ENCODE results near the gene LY86. TPM values are rescaled to one million over a fixed set of nuclear protein-coding genes. Genes with fewer than 3 reads are reported as not detected.
"Not testable (repeated sequence)": the region's sequence is repeated elsewhere in the genome, so short reads cannot be mapped to it uniquely, and the experiment has no call there.

The LY86 gene
- total and polyA plus RNA-seq, 10 of the 15 experiments (the other 5 are each of a cell fraction or from before 2014, with no cell fraction given) = 68.2 to 457 (median 128) TPM

GRCh38 chr6:6611486-6611885 lies 23.0 kb downstream of the LY86 start (continued):
- TF ChIP-seq ZBTB40 (IDR thresholded peaks at IDR 0.05; ENCODE audit: borderline replicate concordance) = no peak
- TF ChIP-seq IKZF1 (conservative IDR thresholded peaks at IDR 0.05) = no peak
- no peak for TF ChIP-seq FOXK2 (IDR thresholded peaks at IDR 0.05)
- TF ChIP-seq KDM1A (IDR thresholded peaks at IDR 0.05; ENCODE audit: borderline replicate concordance) = no peak
- TF ChIP-seq LARP7 (IDR thresholded peaks at IDR 0.05) = no peak
- TF ChIP-seq FOS (IDR thresholded peaks at IDR 0.05; ENCODE audit: borderline replicate concordance, extremely low read depth, insufficient read length) = no peak
- no peak for TF ChIP-seq RUNX3 (IDR thresholded peaks at IDR 0.05; ENCODE audit: low read length)
- no peak for TF ChIP-seq TARDBP (IDR thresholded peaks at IDR 0.05; ENCODE audit: borderline replicate concordance)
- TF ChIP-seq SIN3A (IDR thresholded peaks at IDR 0.05; ENCODE audit: low read depth, low read length) = no peak

GRCh38 chr6:6612308-6612707 lies 23.8 kb downstream of the LY86 start:
- no peak for FAIRE-seq

GRCh38 chr6:6613103-6613718 lies 24.7 kb downstream of the LY86 start:
- H3K4me2 ChIP-seq (ENCODE audit: control insufficient read depth, insufficient read depth); H2AFZ ChIP-seq (ENCODE audit: control insufficient read depth, low read depth, low read length); ATAC-seq; RAD21 ChIA-PET (ENCODE audit: unreplicated experiment); H3K79me2 ChIP-seq (ENCODE audit: control insufficient read depth, insufficient read depth, low read length); H3K27me3 ChIP-seq (replicated peaks in 1 of 2; ENCODE audit: control insufficient read depth in 2 of 2, insufficient read depth in 2 of 2, low read length in 1 of 2); H3K27ac ChIP-seq (ENCODE audit: control insufficient read depth, insufficient read depth); H3K4me3 ChIP-seq; DNase-seq (ENCODE audit: low read depth, low spot score); H3K9ac ChIP-seq (ENCODE audit: control insufficient read depth, insufficient read depth, low read length); in situ Hi-C loops (cut with MboI); H3K36me3 ChIP-seq (ENCODE audit: control insufficient read depth in 2 of 2, insufficient read depth in 2 of 2, low read length in 1 of 2); FAIRE-seq; BruUV-seq (replicated peaks); H4K20me1 ChIP-seq (ENCODE audit: control insufficient read depth, insufficient read depth); intact Hi-C loops (cut with micrococcal nuclease; ENCODE audit: unreplicated experiment); H3K9me3 ChIP-seq (replicated peaks; ENCODE audit: control insufficient read depth, insufficient read depth, low read length): not testable (repeated sequence)
- WGBS (ENCODE audit: insufficient coverage, insufficient replicate concordance, low lambda C conversion rate, missing lambda C conversion rate) = over 99% methylated on average over 29 of the region's 43 CpGs
- SMC1A ChIA-PET (ENCODE audit: uncharacterized antibody, unreplicated experiment) = interaction anchor here (1.2 to 2.8 kb wide), 4 partner anchors 10 to 15 kb away, joined by 3 to 9 read pairs (median 4); no protein-coding TSS in a partner anchor
- POLR2A ChIA-PET = interaction anchor here (1.6 kb wide), 1 partner anchor 9 kb away, joined by 4 read pairs; no protein-coding TSS in a partner anchor
- CTCF ChIA-PET = interaction anchor here (1.1 kb wide), 1 partner anchor 66 kb away, joined by 3 read pairs; no protein-coding TSS in a partner anchor
- H3K4me1 ChIP-seq (ENCODE audit: control insufficient read depth, insufficient read depth, low read length) = peaks cover 27% of the 10 kb centered on the region

More at GRCh38 chr6:6612308-6612707, 23.8 kb downstream of the LY86 start:
- H3K9me3 ChIP-seq (replicated peaks; ENCODE audit: control insufficient read depth, insufficient read depth, low read length) = peaks cover 1% of the 10 kb centered on the region; the same call in 2 of the 3 replicates
- H3K36me3 ChIP-seq (ENCODE audit: control insufficient read depth in 2 of 2, insufficient read depth in 2 of 2, low read length in 1 of 2) = no peaks in the 10 kb centered on the region; a peak in 2 of 4 replicates
- no peaks in the 10 kb centered on the region for H4K20me1 ChIP-seq (ENCODE audit: control insufficient read depth, insufficient read depth)
- no peak overlapping the region for H3K4me3 ChIP-seq
- H3K9ac ChIP-seq (ENCODE audit: control insufficient read depth, insufficient read depth, low read length) = no peak overlapping the region
- H2AFZ ChIP-seq (ENCODE audit: control insufficient read depth, low read depth, low read length) = no peak overlapping the region
- BruUV-seq (replicated peaks) = no TSS peak
- no peak overlapping the region for H3K27ac ChIP-seq (ENCODE audit: control insufficient read depth, insufficient read depth)
- 98% methylated on average over 7 of the region's 7 CpGs for WGBS (ENCODE audit: insufficient coverage, insufficient replicate concordance, low lambda C conversion rate, missing lambda C conversion rate)
- no peak for TF ChIP-seq POLR2A (IDR thresholded peaks at IDR 0.05; ENCODE audit: low read depth, low read length)
- no peak for TF ChIP-seq SRF (IDR thresholded peaks at IDR 0.05; ENCODE audit: low read depth in 2 of 2, low read length in 2 of 2)
- TF ChIP-seq NFYB (IDR thresholded peaks at IDR 0.05; ENCODE audit: insufficient read depth, low read depth, low read length) = peak; percentile 82
- TF ChIP-seq RBBP5 (conservative IDR thresholded peaks at IDR 0.05) = no peak
- no peak for TF ChIP-seq NR2F1 (conservative IDR thresholded peaks at IDR 0.05)
- ChIA-PET SMC1A (ENCODE audit: uncharacterized antibody, unreplicated experiment) (interaction anchor here (0.9 to 5.1 kb wide), 6 partner anchors 9 to 55 kb away, joined by 3 to 65 read pairs (median 7); partner anchors contain the start of gene LY86), CTCF (interaction anchor here (0.6 to 1.1 kb wide), 2 partner anchors 65 to 252 kb away, joined by 3 read pairs; no protein-coding TSS in a partner anchor), RAD21 (ENCODE audit: unreplicated experiment) (no interaction called here), POLR2A (interaction anchor here (0.7 kb wide), 1 partner anchor 12 kb away, joined by 3 read pairs; no protein-coding TSS in a partner anchor)
- H3K4me1 ChIP-seq (ENCODE audit: control insufficient read depth, insufficient read depth, low read length) = peaks cover 27% of the 10 kb centered on the region
- no peak overlapping the region for H3K4me2 ChIP-seq (ENCODE audit: control insufficient read depth, insufficient read depth)
- no peaks in the 10 kb centered on the region for H3K79me2 ChIP-seq (ENCODE audit: control insufficient read depth, insufficient read depth, low read length)
- no peak for ATAC-seq
- in situ Hi-C loops (cut with MboI) (no loop called here), intact Hi-C loops (cut with micrococcal nuclease; ENCODE audit: unreplicated experiment) (no loop called here)
- no peak for DNase-seq (ENCODE audit: low read depth, low spot score)
- H3K27me3 ChIP-seq (replicated peaks in 1 of 2; ENCODE audit: control insufficient read depth in 2 of 2, insufficient read depth in 2 of 2, low read length in 1 of 2) = no peaks in the 10 kb centered on the region

Measured in GM12878 (cell line).